Stimulated activated naive CD8-positive, alpha-beta T cell treated with anti-CD3 and anti-CD28 coated beads, Interleukin-15, Interleukin-2, amounts not matched to agents 100 U/mL and 50 U/mL, for 24 hours (primary cell): ENCODE data around the gene EVC.
"Not testable (repeated sequence)": the region's sequence is repeated elsewhere in the genome, so short reads cannot be mapped to it uniquely, and the experiment has no call there.

Source experiments
- ATAC-seq: fragments of 150-1000 bp; cut with Tn5 transposase; one replicate; pipeline ENCODE4 v1.10.0; 2021
- DNase-seq: peaks from one replicate; pipeline ENCODE4 v3.0.0; 2021

Gene EVC

GRCh38 chr4:5813882-5814255 is 102.9 kb downstream of the EVC start:
- ATAC-seq, result no peak

GRCh38 chr4:5814421-5814820 is 103.4 kb downstream of the EVC start:
- ATAC-seq, result no peak
- DNase-seq, result no peak

More at GRCh38 chr4:5813882-5814255, 102.9 kb downstream of the EVC start:
- no peak for DNase-seq

GRCh38 chr4:5815641-5816040 is 104.6 kb downstream of the EVC start:
- ATAC-seq, result no peak
- no peak for DNase-seq

- no peak for ATAC-seq
- DNase-seq, result no peak
Observed at GRCh38 chr4:5816101-5816500, 105.1 kb downstream of the EVC start.

- ATAC-seq, result no peak
- DNase-seq, result no peak
Observed at GRCh38 chr4:5816851-5817375, 105.9 kb downstream of the EVC start.

- no peak for ATAC-seq
- DNase-seq, result peak; percentile 15
Observed at GRCh38 chr4:5821665-5822358, 110.8 kb downstream of the EVC start.

GRCh38 chr4:5822619-5823018 is 111.6 kb downstream of the EVC start:
- ATAC-seq, result no peak
- DNase-seq, result no peak

GRCh38 chr4:5823542-5824211 is 112.7 kb downstream of the EVC start:
- ATAC-seq (no peak), DNase-seq (no peak)

- DNase-seq (no peak), ATAC-seq (no peak)
Observed at GRCh38 chr4:5824227-5824626, 113.2 kb downstream of the EVC start.

- DNase-seq (no peak), ATAC-seq (no peak)
Observed at GRCh38 chr4:5824635-5825034, 113.6 kb downstream of the EVC start.

- DNase-seq, result no peak
- ATAC-seq, result no peak
Observed at GRCh38 chr4:5825321-5826041, 114.5 kb downstream of the EVC start.

- ATAC-seq, result no peak
- no peak for DNase-seq
Observed at GRCh38 chr4:5826437-5827107, 115.6 kb downstream of the EVC start.

GRCh38 chr4:5827108-5828004 is 116.4 kb downstream of the EVC start:
- ATAC-seq, result no peak
- DNase-seq, result no peak

GRCh38 chr4:5828005-5828391 is 117.0 kb downstream of the EVC start:
- DNase-seq, result no peak
- no peak for ATAC-seq

GRCh38 chr4:5836943-5837342 is 125.9 kb downstream of the EVC start:
- no peak for DNase-seq
- ATAC-seq, result no peak

GRCh38 chr4:5837483-5837882 is 126.5 kb downstream of the EVC start:
- not testable (repeated sequence) for ATAC-seq

GRCh38 chr4:5839332-5839731 is 128.3 kb downstream of the EVC start:
- no peak for DNase-seq
- ATAC-seq, result no peak

More at GRCh38 chr4:5837483-5837882, 126.5 kb downstream of the EVC start:
- not testable (repeated sequence) for DNase-seq

GRCh38 chr4:5839751-5840674 is 129.0 kb downstream of the EVC start:
- ATAC-seq (no peak), DNase-seq (no peak)

GRCh38 chr4:5842456-5842855 is 131.5 kb downstream of the EVC start:
- ATAC-seq (no peak), DNase-seq (no peak)
